Hematopoietic multipotent progenitor cell (in vitro differentiated cells): ENCODE results near the gene COQ4. TPM values are rescaled to one million over a fixed set of nuclear protein-coding genes. Genes with fewer than 3 reads are reported as not detected.
A peak's percentile ranks its signal among the peaks of the same experiment; 100 is the strongest.

Source experiments
- DNase-seq, 3 donors: peaks; one replicate each; pipeline ENCODE4 v3.0.0-alpha.2; 2011 to 2015; ENCODE audit warnings: low read depth in 2 of 3, low spot score in 2 of 3
- total RNA-seq: library from RNA; depleted of rRNA; stranded (reverse); fragments of >200 nt; gene quantifications from one replicate; pipeline ENCODE4 v1.2.3, GENCODE V29; 2012

COQ4 gene
- total RNA-seq, 1 donor: 61.9 TPM

- DNase-seq: peak in 1 of 3 donors; percentile 42
These were observed 49.6 kb downstream of the COQ4 start for GRCh38 chr9:128372188-128372641.

GRCh38 chr9:128372784-128373183 is 50.1 kb downstream of the COQ4 start:
- DNase-seq: no peak

GRCh38 chr9:128374221-128374675 is 51.6 kb downstream of the COQ4 start:
- no peak for DNase-seq

GRCh38 chr9:128375865-128376264 is 53.2 kb downstream of the COQ4 start:
- DNase-seq: no peak

GRCh38 chr9:128382261-128382660 is 59.6 kb downstream of the COQ4 start:
- DNase-seq: no peak

- DNase-seq: no peak
These were observed 60.5 kb downstream of the COQ4 start for GRCh38 chr9:128383007-128383753.

Other genes starting within 250 kb of the COQ4 start
- gene PTGES2, start 195.1 kb upstream of the COQ4 start, total RNA-seq: 54.4 TPM
- gene LCN2, start 173.4 kb upstream of the COQ4 start, total RNA-seq: 2.2 TPM
- 109 TPM for gene BBLN, start 162.6 kb upstream of the COQ4 start, total RNA-seq
- gene CIZ1, start 131.3 kb upstream of the COQ4 start, total RNA-seq: 75.7 TPM
- gene DNM1, start 119.5 kb upstream of the COQ4 start, total RNA-seq: 11.0 TPM
- 29.4 TPM for gene GOLGA2, start 46.8 kb upstream of the COQ4 start, total RNA-seq
- 14.8 TPM for gene SWI5, start 46.6 kb upstream of the COQ4 start, total RNA-seq
- 24.2 TPM for gene TRUB2, start 392 bp upstream of the COQ4 start, total RNA-seq
- gene SLC27A4, start 17.7 kb downstream of the COQ4 start, total RNA-seq: 23.2 TPM
- 28.5 TPM for gene URM1, start 48.5 kb downstream of the COQ4 start, total RNA-seq
- gene CERCAM, start 98.0 kb downstream of the COQ4 start, total RNA-seq: 29.1 TPM
- gene ODF2, start 133.2 kb downstream of the COQ4 start, total RNA-seq: 29.4 TPM
- gene GLE1, start 181.9 kb downstream of the COQ4 start, total RNA-seq: 32.6 TPM
- 140 TPM for gene SPTAN1, start 229.7 kb downstream of the COQ4 start, total RNA-seq